HepG2 (cell line): ENCODE results near the gene KLHDC4. TPM values are rescaled to one million over a fixed set of nuclear protein-coding genes. Genes with fewer than 3 reads are reported as not detected.

Experiments used
- ATAC-seq: fragments of 200-7000 bp; cut with Tn5 transposase; 3 replicates; pipeline ENCODE4 v1.9.1; 2020; ENCODE audit warnings: mild to moderate bottlenecking, moderate library complexity
- BruUV-seq: library from RNA; stranded (reverse); fragments of 400-500 nt; replicated peaks from 2 replicates; lab custom pipeline; 2021; lab: Mats Ljungman, UMichigan
- CTCF ChIA-PET: fragments of 300-600 bp; formaldehyde crosslinking; extraction: SDS; loops from one replicate; lab custom pipeline; 2021; ENCODE audit warnings: low total read pairs, inconsistent platforms, low intra/inter-chr PET ratio; lab: Yijun Ruan, JAX
- POLR2A ChIA-PET: fragments of 350-600 bp; sonication (Branson Sonifier 250); formaldehyde crosslinking; loops from one replicate; lab custom pipeline; 2020; ENCODE audit warnings: antibody characterized with exemption, inconsistent platforms; lab: Yijun Ruan, JAX
- DNase-seq: peaks from one replicate; pipeline ENCODE4 v3.0.0-alpha.2; 2015; ENCODE audit warnings: low spot score
- FAIRE-seq: peaks from 3 replicates; lab custom pipeline; 2011; peaks lifted over from hg19 to GRCh38; lab: Jason Lieb, UNC
- H2AFZ ChIP-seq: one replicate; pipeline ENCODE4 v1.6.1; 2011; ENCODE audit warnings: low read length, inconsistent platforms
- H3K27ac ChIP-seq: fragments of 300-600 bp; 3 replicates; pipeline ENCODE4 v1.8.0; 2011; ENCODE audit warnings: mixed run types, mild to moderate bottlenecking, mixed read lengths, low read length, inconsistent platforms; ENCODE audit not compliant: insufficient read depth; ENCODE audit errors: extremely low read length
- H3K27me3 ChIP-seq, 2 experiments: fragments of 200-600 bp in 1 of 2; 2 replicates in 1 of 2; 3 replicates in 1 of 2; pipeline versions ENCODE4 v1.6.0 to v1.8.0; 2011; ENCODE audit warnings: low read length in 2 of 2, mild to moderate bottlenecking in 2 of 2, moderate library complexity in 2 of 2, inconsistent platforms in 1 of 2; ENCODE audit not compliant: insufficient read depth in 2 of 2, control insufficient read depth in 1 of 2
- H3K36me3 ChIP-seq, 2 experiments: fragments of 200-600 bp in 1 of 2; replicated peaks in 1 of 2; 2 replicates in 1 of 2; 3 replicates in 1 of 2; pipeline versions ENCODE4 v1.5.1 to v1.8.0; 2011; ENCODE audit warnings: low read length in 2 of 2, inconsistent platforms in 1 of 2; ENCODE audit not compliant: insufficient read depth in 2 of 2, control insufficient read depth in 1 of 2
- H3K4me1 ChIP-seq: 2 replicates; pipeline ENCODE4 v1.5.1; 2012; ENCODE audit warnings: low read length, inconsistent platforms; ENCODE audit not compliant: insufficient read depth
- H3K4me2 ChIP-seq: 2 replicates; pipeline ENCODE4 v1.6.0; 2011; ENCODE audit warnings: low read depth, low read length, inconsistent platforms
- H3K4me3 ChIP-seq, 3 experiments: fragments of 200-600 bp in 1 of 3; sonication (generic), shearing (Covaris generic) in 1 of 3; replicated peaks in 1 of 3; 2 replicates each; pipeline ENCODE4 v1.5.1; 2011 to 2016; ENCODE audit warnings: low read length in 3 of 3, inconsistent platforms in 2 of 3, low read depth in 2 of 3, mild to moderate bottlenecking in 2 of 3, control low read depth in 1 of 3, mixed read lengths in 1 of 3; ENCODE audit not compliant: insufficient read depth in 1 of 3
- H3K79me2 ChIP-seq: one replicate; pipeline ENCODE4 v1.6.1; 2011; ENCODE audit warnings: low read length, inconsistent platforms; ENCODE audit not compliant: insufficient read depth
- H3K9ac ChIP-seq: 2 replicates; pipeline ENCODE4 v1.6.0; 2011; ENCODE audit warnings: mild to moderate bottlenecking, low read depth, low read length, inconsistent platforms; ENCODE audit not compliant: insufficient read depth
- H3K9me3 ChIP-seq: 2 replicates; pipeline ENCODE4 v1.5.1; 2012; ENCODE audit warnings: mild to moderate bottlenecking, low read length
- H4K20me1 ChIP-seq: 2 replicates; pipeline ENCODE4 v1.6.0; 2011; ENCODE audit warnings: inconsistent platforms, mild to moderate bottlenecking, low read length, moderate library complexity; ENCODE audit not compliant: insufficient read depth
- AGO2 ChIP-seq: fragments of 200-400 bp; formaldehyde crosslinking; optimal IDR thresholded peaks from 2 replicates; pipeline ENCODE3; 2017; ENCODE audit warnings: mild to moderate bottlenecking, low read depth, low read length, moderate library complexity
- BHLHE40 ChIP-seq: IDR thresholded peaks from 2 replicates; pipeline ENCODE4 v1.6.1; 2011; ENCODE audit warnings: low read length, improper control_type of control experiment
- CENPT ChIP-seq: sonication (generic); formaldehyde crosslinking; IDR thresholded peaks from 2 replicates; pipeline ENCODE4 v1.8.0; 2022; ENCODE audit warnings: low read depth, mild to moderate bottlenecking, moderate library complexity, missing genetic modification reagents
- DBP ChIP-seq: sonication (generic); formaldehyde crosslinking; IDR thresholded peaks from 2 replicates; pipeline ENCODE4 v1.4.0; 2020; ENCODE audit warnings: missing genetic modification reagents; ENCODE audit errors: not compliant biosample characterization
- GABPB1 ChIP-seq: IDR thresholded peaks from 2 replicates; pipeline ENCODE4 v1.6.1; 2016; ENCODE audit warnings: mild to moderate bottlenecking, missing genetic modification reagents, moderate library complexity, missing compliant biosample characterization
- KDM2A ChIP-seq: sonication (generic); formaldehyde crosslinking; IDR thresholded peaks from 2 replicates; pipeline ENCODE4 v1.4.0; 2020; ENCODE audit warnings: low read depth, missing genetic modification reagents, borderline replicate concordance
- RBM39 ChIP-seq: fragments of 200-400 bp; formaldehyde crosslinking; IDR thresholded peaks from one replicate; pipeline ENCODE4 v1.6.1; 2018; ENCODE audit warnings: antibody characterized with exemption, mild to moderate bottlenecking, low read depth, low read length; ENCODE audit not compliant: poor library complexity, severe bottlenecking
- REXO4 ChIP-seq: sonication (generic); formaldehyde crosslinking; IDR thresholded peaks from 2 replicates; pipeline ENCODE4 v1.8.0; 2022; ENCODE audit warnings: missing genetic modification reagents, mild to moderate bottlenecking, borderline replicate concordance
- TERF1 ChIP-seq: sonication (generic); formaldehyde crosslinking; IDR thresholded peaks from 2 replicates; pipeline ENCODE4 v1.8.0; 2022; ENCODE audit warnings: mild to moderate bottlenecking, missing genetic modification reagents, moderate library complexity
- YEATS4 ChIP-seq: sonication (generic); formaldehyde crosslinking; IDR thresholded peaks from 2 replicates; pipeline ENCODE4 v1.4.0; 2020; ENCODE audit warnings: missing genetic modification reagents, borderline replicate concordance
- ZNF101 ChIP-seq: sonication (generic); formaldehyde crosslinking; IDR thresholded peaks from 2 replicates; pipeline ENCODE4 v1.4.0; 2020; ENCODE audit warnings: mild to moderate bottlenecking, low read depth, missing genetic modification reagents, borderline replicate concordance
- ZNF468 ChIP-seq: sonication (generic); formaldehyde crosslinking; IDR thresholded peaks from 2 replicates; pipeline ENCODE4 v1.8.0; 2022; ENCODE audit warnings: mild to moderate bottlenecking, moderate library complexity, missing genetic modification reagents
- ZXDC ChIP-seq: sonication (generic); formaldehyde crosslinking; IDR thresholded peaks from 2 replicates; pipeline ENCODE4 v1.5.0; 2020; ENCODE audit warnings: mild to moderate bottlenecking, missing genetic modification reagents
- WGBS: methylation state at CpG from one replicate; pipeline ENCODE4 v1.1.6; 2017; ENCODE audit warnings: low lambda C conversion rate; 5-methylcytosine and 5-hydroxymethylcytosine counted together
- in situ Hi-C: cut with HindIII; loops from 2 replicates; pipeline ENCODE4 v1.10.0; 2017; ENCODE audit warnings: low pct_unique_long_range_greater_than_20kb; ENCODE audit not compliant: extremely low pct_ligation_motif_present
- intact Hi-C: fragments of 100-400 bp; cut with micrococcal nuclease; formaldehyde crosslinking; loops from one replicate; pipeline ENCODE4 v1.10.0; 2022; ENCODE audit not compliant: unreplicated experiment
- polyA plus RNA-seq, 8 experiments: library from polyadenylated mRNA; depleted of rRNA in 3 of 8; stranded (reverse) in 7 of 8; unstranded in 1 of 8; fragments of >200 nt; fragmentation: Illumina TruSeq in 4 of 8; extraction: Trizol in 4 of 8; gene quantifications; 2 replicates each; pipeline versions ENCODE4 v1.2.1 to v1.2.3, GENCODE V29; 2011 to 2016; ENCODE audit warnings: low read depth in 4 of 8, missing spikeins in 1 of 8, mixed read lengths in 1 of 8; ENCODE audit not compliant: insufficient read depth in 1 of 8
- total RNA-seq, 5 experiments: library from RNA; depleted of rRNA; stranded (reverse); fragments of >200 nt; fragmentation: Illumina TruSeq; extraction: Trizol; gene quantifications; 2 replicates each; pipeline ENCODE4 v1.2.3, GENCODE V29; 2016; ENCODE audit warnings: low read depth in 1 of 5

Gene KLHDC4
- total and polyA plus RNA-seq, 2 of the 13 experiments (the other 11 are each of a cell fraction or from before 2014, with no cell fraction given): 18.7 to 31.8 TPM

GRCh38 chr16:87765473-87765775, 362 bp downstream of the KLHDC4 start:
- in situ Hi-C loops (loop anchor here (5.0 kb wide), 1 partner anchor 178 kb away; no protein-coding TSS in a partner anchor), intact Hi-C loops (loop anchor here (5.0 kb wide), 1 partner anchor 167 kb away; no protein-coding TSS in a partner anchor)
- FAIRE-seq (no peak), ATAC-seq (peak; percentile 62), DNase-seq (no peak)
- Histone ChIP-seq H3K36me3 (peaks cover 10 to 34% of the 10 kb centered on the region in 2 experiments), H3K79me2 (peaks cover 31% of the 10 kb centered on the region), H4K20me1 (no peaks in the 10 kb centered on the region), H3K9me3 (no peaks in the 10 kb centered on the region), H3K4me3 (peak overlapping the region; percentile 87 to 97 (median 94)), H3K27ac (peak overlapping the region; percentile 79), H3K9ac (peak overlapping the region; percentile 92), H3K4me1 (peaks cover 45% of the 10 kb centered on the region), H3K4me2 (peak overlapping the region; percentile 99), H2AFZ (no peak overlapping the region), H3K27me3 (no peaks in the 10 kb centered on the region; a peak in 1 of 5 replicates)
- 0% methylated on average over 25 of the region's 32 CpGs for WGBS
- TF ChIP-seq REXO4 (CRISPR knock-in tag) (0 out of 2 replicates have a peak, but pooled peaks have one; percentile 52), RBM39 (no peak), KDM2A (CRISPR knock-in tag) (no peak), TERF1 (CRISPR knock-in tag) (peak; percentile 77; the same call in 1 of the 2 replicates), DBP (no peak), ZNF468 (CRISPR knock-in tag) (0 out of 2 replicates have a peak, but pooled peaks have one; percentile 65), ZXDC (CRISPR knock-in tag) (peak; percentile 78; the same call in 1 of the 2 replicates), GABPB1 (CRISPR knock-in tag) (0 out of 2 replicates have a peak, but pooled peaks have one; percentile 6), CENPT (0 out of 2 replicates have a peak, but pooled peaks have one; percentile 17), AGO2 (peak; percentile 57), ZNF101 (CRISPR knock-in tag) (0 out of 2 replicates have a peak, but pooled peaks have one; percentile 16), BHLHE40 (0 out of 2 replicates have a peak, but pooled peaks have one; percentile 2), YEATS4 (no peak)
- CTCF ChIA-PET: no interaction called here
- POLR2A ChIA-PET: interaction anchor here (0.8 to 3.0 kb wide), 24 partner anchors 8 to 805 kb away, joined by 3 to 25 read pairs (median 4); partner anchors contain the start of genes BANP, CA5A, SLC7A5 and ZC3H18
- BruUV-seq: TSS peak; percentile 74
